HG03342 (cell line): ENCODE data around the gene GRM4.

Source experiments
- ATAC-seq: cut with Tn5 transposase; IDR thresholded peaks from one replicate; pipeline ENCODE4 v1.9.1; 2021; ENCODE audit warnings: mild to moderate bottlenecking, moderate library complexity; ENCODE audit not compliant: unreplicated experiment

GRM4 gene

GRCh38 chr6:34157851-34158250, 12.0 kb upstream of the GRM4 start:
- ATAC-seq, result no peak

GRCh38 chr6:34157236-34157830, 11.4 kb upstream of the GRM4 start:
- no peak for ATAC-seq

- no peak for ATAC-seq
Measured at GRCh38 chr6:34155471-34156300, 9.8 kb upstream of the GRM4 start.

GRCh38 chr6:34154668-34155447, 9.0 kb upstream of the GRM4 start:
- ATAC-seq, result no peak

GRCh38 chr6:34152806-34153520, 7.1 kb upstream of the GRM4 start:
- no peak for ATAC-seq

GRCh38 chr6:34152042-34152524, 6.2 kb upstream of the GRM4 start:
- ATAC-seq, result no peak

GRCh38 chr6:34151321-34152041, 5.6 kb upstream of the GRM4 start:
- no peak for ATAC-seq

GRCh38 chr6:34150766-34151165, 4.9 kb upstream of the GRM4 start:
- ATAC-seq, result no peak

- no peak for ATAC-seq
Measured at GRCh38 chr6:34149831-34150400, 4.0 kb upstream of the GRM4 start.

- ATAC-seq, result no peak
Measured at GRCh38 chr6:34149452-34149810, 3.5 kb upstream of the GRM4 start.

- ATAC-seq, result no peak
Measured at GRCh38 chr6:34148631-34149451, 3.0 kb upstream of the GRM4 start.

- ATAC-seq, result no peak
Measured at GRCh38 chr6:34147906-34148630, 2.2 kb upstream of the GRM4 start.

GRCh38 chr6:34146801-34147592, 1.1 kb upstream of the GRM4 start:
- ATAC-seq, result no peak

GRCh38 chr6:34145161-34146020, 496 bp downstream of the GRM4 start:
- ATAC-seq, result no peak

GRCh38 chr6:34144581-34145160, 1.2 kb downstream of the GRM4 start:
- no peak for ATAC-seq

GRCh38 chr6:34143884-34144580, 1.9 kb downstream of the GRM4 start:
- ATAC-seq, result no peak
